CD4-positive, CD25-positive, alpha-beta regulatory T cell (primary cell): Measurements from ENCODE around the gene ACD. TPM values are rescaled to one million over a fixed set of nuclear protein-coding genes. Genes with fewer than 3 reads are reported as not detected.
"Not testable (repeated sequence)": the region's sequence is repeated elsewhere in the genome, so short reads cannot be mapped to it uniquely, and the experiment has no call there.

Experiments used
- ATAC-seq, 2 donors: fragments of 150-1000 bp; cut with Tn5 transposase; one replicate each; pipeline ENCODE4 v1.10.0; 2021; ENCODE audit warnings: low read depth in 2 of 2, moderate number of reproducible peaks in 2 of 2, moderate library complexity in 1 of 2
- DNase-seq, 3 donors: peaks; one replicate each; pipeline versions ENCODE4 v3.0.0 to v3.0.0-alpha.2; 2012 to 2022; ENCODE audit warnings: mixed read lengths in 1 of 3
- H3K27ac ChIP-seq: one replicate; pipeline ENCODE4 v1.7.0; 2013; ENCODE audit warnings: mild to moderate bottlenecking, low read length; ENCODE audit not compliant: insufficient read depth, poor library complexity, severe bottlenecking
- H3K27me3 ChIP-seq: one replicate; pipeline ENCODE4 v1.7.0; 2013; ENCODE audit warnings: low read length; ENCODE audit not compliant: control insufficient read depth, insufficient read depth
- H3K36me3 ChIP-seq: one replicate; pipeline ENCODE4 v1.7.0; 2013; ENCODE audit warnings: mild to moderate bottlenecking, low read length, moderate library complexity; ENCODE audit not compliant: control insufficient read depth, insufficient read depth
- H3K4me1 ChIP-seq: 2 replicates; pipeline ENCODE4 v1.7.0; 2013; ENCODE audit warnings: mild to moderate bottlenecking, low read length; ENCODE audit not compliant: insufficient read depth, control insufficient read depth, poor library complexity, severe bottlenecking
- H3K4me3 ChIP-seq: one replicate; pipeline ENCODE4 v1.7.0; 2013; ENCODE audit warnings: low read depth, mild to moderate bottlenecking, low read length, moderate library complexity
- H3K9me3 ChIP-seq, 2 experiments: 1 replicate in 1 of 2; 2 replicates in 1 of 2; pipeline ENCODE4 v1.7.0; 2013; ENCODE audit warnings: low read length in 2 of 2, mild to moderate bottlenecking in 1 of 2, moderate library complexity in 1 of 2; ENCODE audit not compliant: control insufficient read depth in 2 of 2
- H3K27ac Mint-ChIP-seq, 3 donors: one replicate each; pipeline ENCODE4 v1.8.0; 2020 to 2022; ENCODE audit warnings: mild to moderate bottlenecking in 3 of 3, mixed read lengths in 3 of 3, moderate library complexity in 2 of 3
- H3K27me3 Mint-ChIP-seq: one replicate; pipeline ENCODE4 v1.8.0; 2022; ENCODE audit warnings: mild to moderate bottlenecking, mixed read lengths
- H3K36me3 Mint-ChIP-seq: one replicate; pipeline ENCODE4 v1.8.0; 2020; ENCODE audit warnings: mixed read lengths
- H3K4me1 Mint-ChIP-seq, 4 donors: one replicate each; pipeline ENCODE4 v1.8.0; 2020 to 2022; ENCODE audit warnings: mixed read lengths in 4 of 4, mild to moderate bottlenecking in 1 of 4
- H3K4me3 Mint-ChIP-seq, 4 donors: one replicate each; pipeline ENCODE4 v1.8.0; 2020 to 2022; ENCODE audit warnings: mild to moderate bottlenecking in 4 of 4, mixed read lengths in 4 of 4, moderate library complexity in 3 of 4
- H3K9me3 Mint-ChIP-seq, 7 donors: one replicate each; pipeline ENCODE4 v1.8.0; 2020 to 2022; ENCODE audit warnings: mixed read lengths in 7 of 7, mild to moderate bottlenecking in 3 of 7, moderate library complexity in 2 of 7
- polyA plus RNA-seq, 4 donors: library from polyadenylated mRNA; unstranded; fragments of 300-500 nt; fragmentation: Illumina TruSeq; gene quantifications; one replicate each; pipeline ENCODE4 v1.2.3, GENCODE V29; 2021
- total RNA-seq: library from RNA; stranded (reverse); gene quantifications from one replicate; pipeline ENCODE4 v1.2.3, GENCODE V29; 2022

ACD gene
- total and polyA plus RNA-seq, 5 donors from 2014 or later, result 28.7 to 36.7 (median 29.7) TPM

DNA sequence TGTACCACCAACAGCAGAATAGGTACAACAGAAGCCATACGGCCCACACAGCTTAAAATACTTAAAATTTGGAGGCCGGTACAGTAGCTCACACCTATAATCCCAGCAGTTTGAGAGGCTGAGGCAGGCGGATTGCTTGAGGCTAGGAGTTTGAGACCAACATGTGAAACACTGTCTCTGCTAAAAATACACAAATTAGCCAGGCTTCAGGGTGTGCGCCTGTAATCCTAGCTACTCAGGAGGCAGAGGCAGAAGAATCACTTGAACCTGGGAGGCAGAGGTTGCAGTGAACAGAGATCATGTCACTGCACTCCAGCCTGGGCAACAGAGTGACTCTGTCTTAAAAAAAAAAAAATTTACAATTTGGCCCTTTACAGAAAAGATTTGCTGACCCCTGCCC, 42.1 kb upstream of the ACD start:
- peaks cover 10% of the 10 kb centered on the region for H3K4me1 ChIP-seq
- DNase-seq (no peak), ATAC-seq (no peak)
- H3K27me3 ChIP-seq, result no peaks in the 10 kb centered on the region
- Mint-ChIP-seq H3K27ac (no peak overlapping the region), H3K4me3 (no peak overlapping the region), H3K36me3 (peaks cover 13% of the 10 kb centered on the region), H3K27me3 (no peaks in the 10 kb centered on the region), H3K9me3 (no peaks in the 10 kb centered on the region), H3K4me1 (peaks cover 14 to 29% (median 24%) of the 10 kb centered on the region in 4 donors)
- H3K9me3 ChIP-seq, result no peaks in the 10 kb centered on the region
- H3K27ac ChIP-seq, result no peak overlapping the region
- H3K4me3 ChIP-seq, result no peak overlapping the region
- no peaks in the 10 kb centered on the region for H3K36me3 ChIP-seq

GRCh38 chr16:67701420-67701819, 41.4 kb upstream of the ACD start:
- H3K27ac Mint-ChIP-seq, result peak overlapping the region in 1 of 3 donors; percentile 1
- H3K4me3 Mint-ChIP-seq, result no peak overlapping the region
- peaks cover 12 to 32% (median 23%) of the 10 kb centered on the region in 4 donors for H3K4me1 Mint-ChIP-seq
- no peaks in the 10 kb centered on the region for H3K27me3 ChIP-seq
- peaks cover 10% of the 10 kb centered on the region for H3K4me1 ChIP-seq
- H3K36me3 Mint-ChIP-seq, result peaks cover 13% of the 10 kb centered on the region
- H3K9me3 Mint-ChIP-seq, result no peaks in the 10 kb centered on the region
- H3K27ac ChIP-seq, result no peak overlapping the region
- H3K36me3 ChIP-seq, result no peaks in the 10 kb centered on the region
- ATAC-seq (no peak), DNase-seq (no peak)
- no peaks in the 10 kb centered on the region for H3K27me3 Mint-ChIP-seq
- H3K9me3 ChIP-seq, result no peaks in the 10 kb centered on the region
- no peak overlapping the region for H3K4me3 ChIP-seq

- Histone ChIP-seq H3K4me3 (no peak overlapping the region), H3K27ac (no peak overlapping the region), H3K27me3 (no peaks in the 10 kb centered on the region), H3K4me1 (peaks cover 10% of the 10 kb centered on the region), H3K36me3 (no peaks in the 10 kb centered on the region), H3K9me3 (no peaks in the 10 kb centered on the region)
- H3K36me3 Mint-ChIP-seq, result peaks cover 13% of the 10 kb centered on the region
- DNase-seq, result no peak
- no peak overlapping the region for H3K27ac Mint-ChIP-seq
- no peak overlapping the region for H3K4me3 Mint-ChIP-seq
- no peak for ATAC-seq
- H3K4me1 Mint-ChIP-seq, result peaks cover 8 to 27% (median 12%) of the 10 kb centered on the region in 4 donors
- no peaks in the 10 kb centered on the region for H3K27me3 Mint-ChIP-seq
- H3K9me3 Mint-ChIP-seq, result no peaks in the 10 kb centered on the region
Observed at GRCh38 chr16:67699265-67699664, 39.2 kb upstream of the ACD start.

DNA sequence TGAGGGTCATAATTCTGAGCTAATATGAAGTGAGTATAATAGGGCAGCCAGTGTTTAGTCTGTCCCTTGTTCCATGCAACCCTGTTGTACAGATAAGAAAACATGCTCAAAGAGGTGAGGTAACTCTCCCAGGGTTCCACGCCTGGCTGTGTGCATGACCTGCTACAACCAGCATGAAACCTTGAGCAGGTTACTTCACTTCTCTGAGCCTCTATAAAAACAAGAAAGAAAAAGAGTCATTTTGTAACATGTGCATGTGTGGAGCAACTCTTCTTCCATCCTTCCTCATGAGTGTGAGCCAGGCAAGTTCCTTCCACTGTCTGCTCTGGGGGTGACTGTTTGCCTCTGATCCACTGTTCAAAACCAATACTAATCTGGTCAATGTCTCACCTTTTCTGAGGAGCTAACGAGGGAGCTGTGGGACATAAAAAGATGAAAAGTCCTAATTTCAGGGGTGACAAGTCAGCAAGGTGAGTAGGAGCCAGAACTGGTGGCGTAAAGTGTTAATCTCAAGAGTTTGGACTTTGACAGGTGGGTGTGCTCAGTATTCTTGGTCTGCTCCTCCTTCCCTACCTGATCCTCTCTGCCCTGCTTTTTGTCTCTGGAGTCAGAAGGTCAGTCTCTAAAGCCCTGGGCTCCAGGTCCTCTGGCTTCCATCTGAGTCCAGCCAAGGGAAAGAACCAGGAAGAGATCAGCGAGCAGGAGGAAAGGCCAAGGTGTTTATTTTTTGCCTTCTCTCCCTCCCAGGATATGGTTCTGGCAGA, 37.5 kb upstream of the ACD start:
- Mint-ChIP-seq H3K9me3 (no peaks in the 10 kb centered on the region), H3K27me3 (no peaks in the 10 kb centered on the region), H3K36me3 (peaks cover 13% of the 10 kb centered on the region), H3K27ac (peak overlapping the region in 1 of 3 donors; percentile 54), H3K4me1 (peaks cover 0 to 12% (median 1%) of the 10 kb centered on the region in 4 donors), H3K4me3 (no peak overlapping the region)
- no peaks in the 10 kb centered on the region for H3K9me3 ChIP-seq
- no peaks in the 10 kb centered on the region for H3K36me3 ChIP-seq
- DNase-seq (no peak), ATAC-seq (no peak)
- no peak overlapping the region for H3K4me3 ChIP-seq
- H3K27ac ChIP-seq, result no peak overlapping the region
- no peaks in the 10 kb centered on the region for H3K4me1 ChIP-seq
- no peaks in the 10 kb centered on the region for H3K27me3 ChIP-seq

GRCh38 chr16:67694611-67695010, 34.6 kb upstream of the ACD start:
- DNase-seq (no peak), ATAC-seq (no peak)
- H3K4me1 Mint-ChIP-seq, result peaks cover 0 to 4% (median 1%) of the 10 kb centered on the region in 4 donors
- H3K4me1 ChIP-seq, result no peaks in the 10 kb centered on the region
- H3K36me3 ChIP-seq, result no peaks in the 10 kb centered on the region
- peaks cover 17% of the 10 kb centered on the region for H3K36me3 Mint-ChIP-seq
- H3K4me3 ChIP-seq, result no peak overlapping the region
- no peaks in the 10 kb centered on the region for H3K9me3 ChIP-seq
- H3K27ac Mint-ChIP-seq, result no peak overlapping the region
- H3K27me3 Mint-ChIP-seq, result no peaks in the 10 kb centered on the region
- no peak overlapping the region for H3K27ac ChIP-seq
- no peak overlapping the region for H3K4me3 Mint-ChIP-seq
- H3K9me3 Mint-ChIP-seq, result no peaks in the 10 kb centered on the region
- no peaks in the 10 kb centered on the region for H3K27me3 ChIP-seq

DNA sequence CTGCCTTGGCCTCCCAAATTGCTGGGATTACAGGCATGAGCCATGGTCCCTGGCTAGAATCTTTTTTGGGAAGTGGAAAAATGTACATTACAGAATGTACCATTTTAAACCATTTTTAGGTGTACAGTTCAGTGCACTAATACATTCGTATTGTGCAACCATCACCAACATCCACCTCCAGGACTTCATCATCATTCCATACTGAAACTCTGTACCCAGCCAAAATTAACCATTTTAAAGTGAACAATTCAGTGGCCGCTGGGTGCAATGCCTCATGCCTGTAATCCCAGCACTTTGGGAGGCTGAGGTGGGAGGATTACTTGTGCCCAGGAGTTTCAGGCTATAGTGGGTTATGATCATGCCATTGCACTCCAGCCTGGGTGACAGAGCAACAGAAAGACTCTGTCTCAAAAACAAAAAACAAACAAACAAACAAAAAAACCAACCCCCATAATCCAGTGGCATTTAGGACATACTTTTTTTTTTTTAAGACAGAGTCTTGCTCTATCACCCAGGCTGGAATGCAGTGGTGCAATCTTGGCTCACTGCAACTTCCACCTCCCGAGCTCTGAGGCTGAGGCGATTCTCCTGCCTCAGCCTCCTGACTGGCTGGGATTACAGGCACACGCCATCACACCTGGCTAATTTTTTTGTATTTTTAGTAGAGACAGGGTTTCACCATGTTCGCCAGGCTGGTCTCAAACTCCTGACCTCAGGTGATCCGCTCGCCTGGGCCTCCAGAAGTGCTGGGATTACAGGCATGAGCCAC, 33.6 kb upstream of the ACD start:
- not testable (repeated sequence) for H3K4me1 Mint-ChIP-seq, H3K4me3 Mint-ChIP-seq, DNase-seq, H3K27ac Mint-ChIP-seq, H3K9me3 Mint-ChIP-seq, H3K27me3 Mint-ChIP-seq, H3K27me3 ChIP-seq, H3K4me1 ChIP-seq, H3K9me3 ChIP-seq, H3K36me3 ChIP-seq, ATAC-seq, H3K4me3 ChIP-seq, H3K27ac ChIP-seq
- H3K36me3 Mint-ChIP-seq, result peaks cover 15% of the 10 kb centered on the region

GRCh38 chr16:67685388-67686112, 25.5 kb upstream of the ACD start:
- Mint-ChIP-seq H3K27me3 (no peaks in the 10 kb centered on the region), H3K36me3 (peaks cover 12% of the 10 kb centered on the region), H3K27ac (peak overlapping the region; percentile 49 to 89 (median 85)), H3K9me3 (no peaks in the 10 kb centered on the region), H3K4me1 (peaks cover 0 to 25% (median 19%) of the 10 kb centered on the region in 4 donors), H3K4me3 (no peak overlapping the region)
- Histone ChIP-seq H3K27me3 (no peaks in the 10 kb centered on the region), H3K36me3 (peaks cover 8% of the 10 kb centered on the region), H3K27ac (peak overlapping the region; percentile 15), H3K9me3 (no peaks in the 10 kb centered on the region), H3K4me1 (no peaks in the 10 kb centered on the region), H3K4me3 (no peak overlapping the region)
- no peak for DNase-seq
- no peak for ATAC-seq
